Activated naive CD4-positive, alpha-beta T cell treated with anti-CD3 and anti-CD28 coated beads, Interleukin-2, amount 50 U/mL, for 72 hours (primary cell): ENCODE measurements around the gene PDE4A. TPM values are rescaled to one million over a fixed set of nuclear protein-coding genes. Genes with fewer than 3 reads are reported as not detected.
A peak's percentile ranks its signal among the peaks of the same experiment; 100 is the strongest.
"Not testable (repeated sequence)": the region's sequence is repeated elsewhere in the genome, so short reads cannot be mapped to it uniquely, and the experiment has no call there.

ENCODE experiments used
- ATAC-seq, 2 donors: fragments of 150-1000 bp; cut with Tn5 transposase; 2 replicates each; pipeline ENCODE4 v1.10.0; 2021; ENCODE audit warnings: mild to moderate bottlenecking in 2 of 2, moderate library complexity in 2 of 2
- DNase-seq, 2 donors: peaks; one replicate each; pipeline ENCODE4 v3.0.0; 2021 to 2022; ENCODE audit warnings: low spot score in 2 of 2
- H3K27ac Mint-ChIP-seq, 2 donors: one replicate each; pipeline ENCODE4 v1.8.0; 2022; ENCODE audit warnings: mild to moderate bottlenecking in 2 of 2, mixed read lengths in 2 of 2
- H3K36me3 Mint-ChIP-seq, 2 donors: one replicate each; pipeline ENCODE4 v1.8.0; 2022; ENCODE audit warnings: mixed read lengths in 2 of 2
- H3K9me3 Mint-ChIP-seq, 2 donors: one replicate each; pipeline ENCODE4 v1.8.0; 2022; ENCODE audit warnings: mixed read lengths in 2 of 2
- total RNA-seq, 2 donors: library from RNA; stranded (reverse); gene quantifications; one replicate each; pipeline ENCODE4 v1.2.3, GENCODE V29; 2022

PDE4A gene
- total RNA-seq, 2 donors from 2014 or later: 2.7 to 5.0 TPM

DNA sequence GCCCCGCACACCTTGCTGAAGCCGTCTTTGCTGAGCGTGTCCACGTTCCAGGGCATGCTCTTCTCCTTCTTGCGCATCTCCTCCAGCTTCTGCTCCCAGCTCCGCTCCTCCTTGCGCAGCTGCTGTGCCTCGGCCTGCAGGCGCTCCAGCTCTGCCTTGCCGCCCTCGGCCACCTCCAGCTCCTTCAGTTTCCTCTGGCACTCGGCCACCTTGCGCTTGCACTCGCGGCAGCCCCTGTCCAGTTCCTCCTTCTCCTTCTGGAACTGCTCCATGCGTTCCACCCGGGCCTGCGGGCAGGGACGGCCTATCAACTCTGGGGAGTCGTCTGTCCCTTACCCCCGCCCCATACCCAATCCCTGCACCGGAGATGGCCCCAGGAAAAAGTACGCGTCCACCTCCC is 24.4 kb upstream of the PDE4A start:
- Mint-ChIP-seq H3K36me3 (peaks cover 2 to 10% of the 10 kb centered on the region in 2 donors), H3K9me3 (no peaks in the 10 kb centered on the region), H3K27ac (peak overlapping the region in 1 of 2 donors; percentile 37)
- ATAC-seq: no peak
- DNase-seq: no peak

DNA sequence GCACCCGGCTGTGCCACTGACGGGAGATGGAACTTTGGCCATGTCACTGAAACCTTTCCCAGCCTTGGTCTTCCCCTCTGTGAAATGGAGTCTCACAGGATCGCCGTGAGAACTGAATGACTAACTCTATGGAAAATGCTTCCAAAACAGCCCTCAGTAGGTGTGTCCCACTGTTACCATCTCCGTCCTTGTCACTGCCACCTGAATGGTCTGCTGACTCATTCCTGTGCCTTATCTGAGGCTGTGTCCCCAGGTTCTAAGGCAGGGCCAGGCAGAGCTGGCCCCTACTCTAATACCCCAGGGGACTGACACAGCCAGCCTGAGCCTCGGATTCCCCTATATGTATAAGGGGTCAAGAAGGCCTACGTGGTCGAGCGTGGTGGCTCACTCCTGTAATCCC is 21.5 kb upstream of the PDE4A start:
- DNase-seq: no peak
- ATAC-seq: no peak
- Mint-ChIP-seq H3K9me3 (no peaks in the 10 kb centered on the region), H3K36me3 (peaks cover 21 to 24% of the 10 kb centered on the region in 2 donors), H3K27ac (peak overlapping the region; percentile 75 to 90)

DNA sequence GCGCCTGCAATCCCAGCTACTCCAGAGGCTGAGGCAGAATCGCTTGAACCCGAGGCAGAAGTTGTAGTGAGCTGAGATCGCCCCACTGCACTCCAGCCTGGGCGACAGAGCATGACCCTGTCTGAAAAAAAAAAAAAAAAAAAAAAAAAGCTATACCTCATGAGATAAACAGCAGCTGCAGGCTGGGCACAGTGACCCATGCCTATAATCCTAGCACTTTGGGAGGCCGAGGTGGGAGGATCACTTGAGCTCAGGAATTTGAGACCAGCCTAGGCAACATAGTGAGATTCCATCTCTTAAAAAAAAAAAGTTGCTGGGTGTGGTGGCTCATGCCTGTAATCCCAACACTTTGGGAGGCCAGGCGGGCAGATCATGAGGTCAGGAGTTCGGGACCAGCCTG is 21.0 kb upstream of the PDE4A start:
- peaks cover 21 to 24% of the 10 kb centered on the region in 2 donors for H3K36me3 Mint-ChIP-seq

DNA sequence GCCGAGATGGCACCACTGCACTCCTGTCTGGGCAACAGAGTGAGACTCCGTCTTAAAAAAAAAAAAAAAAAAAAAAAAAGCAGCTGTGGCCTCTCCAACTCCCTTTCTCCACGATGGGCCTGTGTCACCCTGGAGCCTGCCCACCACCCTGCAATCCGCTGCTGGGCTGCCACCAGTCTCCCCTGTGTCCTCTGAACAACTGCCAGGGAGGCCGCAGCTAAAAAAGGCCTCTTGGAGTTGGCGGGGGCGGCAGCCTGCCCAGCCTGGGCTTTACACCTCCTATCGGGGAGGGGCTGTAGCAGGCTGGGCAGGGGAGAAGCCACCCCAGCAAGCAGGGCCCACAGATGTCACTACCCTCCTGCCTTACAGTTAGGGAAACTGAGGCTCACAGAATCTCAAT is 20.5 kb upstream of the PDE4A start:
- no peaks in the 10 kb centered on the region for H3K9me3 Mint-ChIP-seq
- ATAC-seq (no peak), DNase-seq (no peak)
- H3K27ac Mint-ChIP-seq: no peak overlapping the region
- H3K36me3 Mint-ChIP-seq: peaks cover 21 to 24% of the 10 kb centered on the region in 2 donors

More for the DNA sequence above, 21.0 kb upstream of the PDE4A start:
- not testable (repeated sequence) for H3K9me3 Mint-ChIP-seq, ATAC-seq, DNase-seq
- H3K27ac Mint-ChIP-seq: peak overlapping the region in 1 of 2 donors; percentile 90

DNA sequence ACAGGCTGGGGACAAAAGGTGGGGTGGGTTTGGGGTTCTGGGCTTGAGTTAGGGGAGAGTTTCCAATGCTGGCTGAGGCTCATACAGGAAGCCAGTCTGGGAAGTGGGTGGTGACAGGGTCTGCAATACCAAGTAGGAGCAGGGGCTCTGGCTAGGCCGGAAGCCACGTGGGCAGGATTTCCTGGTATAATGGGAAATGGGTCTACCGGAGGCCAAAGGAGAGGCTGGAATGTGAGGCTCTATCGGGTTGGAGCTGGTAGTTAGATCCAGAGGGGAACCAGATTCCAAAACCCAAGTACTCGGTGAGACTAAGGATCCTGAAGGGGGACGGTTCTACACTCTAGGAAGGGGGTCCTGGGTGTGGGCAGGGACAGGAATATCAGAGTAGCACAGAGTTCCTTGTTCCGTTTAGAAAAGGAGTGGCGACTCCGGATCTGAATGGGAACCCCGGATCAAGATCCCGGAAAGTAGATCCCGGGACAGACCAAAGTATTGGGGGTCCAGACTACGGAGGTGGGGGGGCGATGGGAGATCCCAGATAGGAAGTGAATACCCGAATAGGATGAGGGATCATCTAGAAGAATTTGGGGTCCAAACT is 17.8 kb upstream of the PDE4A start:
- DNase-seq (no peak), ATAC-seq (no peak)
- Mint-ChIP-seq H3K27ac (peak overlapping the region; percentile 96), H3K36me3 (peaks cover 21 to 24% of the 10 kb centered on the region in 2 donors), H3K9me3 (no peaks in the 10 kb centered on the region)

DNA sequence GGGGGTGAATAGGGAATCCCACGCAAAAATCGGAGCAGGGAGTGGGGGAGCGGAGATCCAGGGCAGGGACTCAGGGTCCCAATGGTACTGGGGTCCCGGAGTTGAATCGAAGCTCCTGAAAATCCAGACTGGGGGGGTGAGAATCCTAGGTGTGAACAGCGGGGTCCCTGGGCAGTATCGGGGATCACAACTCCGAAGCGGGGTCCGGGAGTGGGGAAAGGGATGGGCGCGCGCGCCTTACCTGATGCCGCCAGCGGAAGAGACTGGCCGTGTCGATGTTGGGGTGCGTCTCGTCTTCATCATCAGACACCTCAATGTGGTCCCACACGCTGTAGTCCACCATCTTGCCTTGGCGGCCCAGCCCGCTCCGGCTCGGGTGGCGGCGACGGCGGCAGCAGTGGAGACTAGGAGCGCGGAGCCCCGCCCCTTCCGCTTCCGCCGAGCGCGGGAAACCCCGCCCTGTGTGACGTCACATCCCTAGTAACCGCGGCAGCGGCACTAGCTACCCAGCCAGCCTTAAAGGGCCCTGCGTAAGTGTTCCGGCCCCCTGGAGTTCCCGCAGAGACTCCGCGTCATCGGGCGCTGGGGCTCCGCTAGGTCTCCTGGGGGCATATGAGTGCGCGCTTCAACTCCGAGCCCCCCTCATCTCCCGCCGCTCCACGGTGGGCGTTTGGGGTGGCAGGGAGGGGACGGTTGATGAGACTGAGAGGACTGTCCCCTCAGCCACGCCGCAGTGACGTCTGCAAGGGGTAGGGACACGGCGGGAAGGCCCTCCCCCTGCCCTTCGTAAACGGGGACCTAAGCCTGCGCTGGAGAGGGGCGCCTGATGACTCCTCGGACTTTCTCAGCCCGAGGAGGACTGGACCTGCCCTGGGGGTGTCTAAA is 17.0 kb upstream of the PDE4A start, which contains the start of gene CDC37:
TSS of gene CDC37 (minus strand) at position 406 of the 885 bp plus-strand sequence. CDS start at position 343, 63 bp downstream.
- DNase-seq (peak; percentile 98 to 99), ATAC-seq (peak; percentile 85 to 88)
- H3K27ac Mint-ChIP-seq: peak within 1 kb of the TSS; percentile 96
- H3K36me3 Mint-ChIP-seq: peaks cover 21% of the 10 kb centered on the region in 2 donors
- H3K9me3 Mint-ChIP-seq: no peaks in the 10 kb centered on the region

DNA sequence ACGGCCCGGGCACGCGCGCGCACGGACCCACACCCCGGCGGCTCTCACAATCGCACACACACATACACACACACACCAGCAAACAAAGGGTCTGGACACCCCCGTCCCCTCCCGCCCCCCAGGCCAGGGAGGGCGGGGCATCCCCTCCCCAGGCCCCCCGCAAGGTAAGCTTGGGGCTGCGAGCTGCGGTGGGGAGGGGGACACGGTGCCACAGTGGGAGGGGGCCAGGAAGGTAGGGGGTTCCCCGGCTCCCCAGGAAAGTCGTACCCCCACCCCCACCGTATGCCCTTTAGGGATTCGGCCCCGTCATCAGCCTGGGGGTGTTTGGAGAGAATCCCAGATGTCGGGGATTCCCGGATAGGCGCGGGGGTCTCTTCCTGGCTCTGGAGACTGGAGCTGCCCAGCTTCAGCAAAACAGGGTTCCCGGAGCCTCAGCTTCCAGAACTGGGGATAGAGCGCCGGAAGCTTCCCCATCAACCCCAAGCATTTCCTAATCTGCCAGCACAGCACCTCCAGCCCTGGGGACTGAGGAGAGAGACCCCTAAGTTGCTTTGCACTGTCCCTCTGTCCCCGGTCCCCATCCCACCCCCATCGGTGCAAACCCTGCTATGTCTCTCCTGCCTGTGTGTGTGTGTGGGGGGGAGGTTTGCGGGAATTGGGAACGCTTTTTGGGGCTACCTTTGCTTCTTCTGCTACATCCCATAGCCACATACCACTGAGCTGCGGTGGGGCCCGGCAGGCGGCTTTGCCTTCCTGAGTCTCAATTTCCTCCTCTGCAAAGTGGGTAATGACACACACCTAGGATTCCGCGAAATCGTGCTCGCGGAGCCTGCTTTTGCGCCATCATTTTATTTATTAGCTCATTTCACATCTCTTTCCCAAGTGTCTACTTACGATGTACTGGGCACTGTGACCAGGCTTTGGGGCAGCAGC is 15.2 kb upstream of the PDE4A start:
- Mint-ChIP-seq H3K36me3 (peaks cover 15 to 21% of the 10 kb centered on the region in 2 donors), H3K27ac (peak overlapping the region; percentile 52 to 96), H3K9me3 (no peaks in the 10 kb centered on the region)
- ATAC-seq (no peak), DNase-seq (peak; percentile 48 to 68)

DNA sequence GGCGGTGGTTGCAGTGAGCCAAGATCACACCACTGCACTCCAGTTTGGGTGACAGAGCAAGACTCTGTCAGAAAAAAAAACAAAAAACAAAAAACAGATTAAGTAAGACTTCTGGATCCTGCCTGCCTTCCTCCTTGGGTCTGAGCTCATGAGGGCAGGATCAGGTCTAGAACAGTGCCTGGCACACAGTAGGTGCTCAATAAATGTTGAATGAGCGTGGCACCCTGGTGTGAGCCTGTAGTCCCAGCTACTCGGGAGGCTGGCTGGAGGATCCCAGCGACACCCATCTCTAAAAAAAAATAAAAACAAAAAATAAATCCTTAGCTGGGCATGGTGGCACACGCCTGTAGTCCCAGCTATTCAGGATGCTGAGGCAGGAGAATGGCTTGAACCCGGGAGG is 14.1 kb upstream of the PDE4A start:
- H3K9me3 Mint-ChIP-seq: no peaks in the 10 kb centered on the region
- peak overlapping the region in 1 of 2 donors; percentile 96 for H3K27ac Mint-ChIP-seq
- DNase-seq: no peak
- peaks cover 15 to 18% of the 10 kb centered on the region in 2 donors for H3K36me3 Mint-ChIP-seq
- no peak for ATAC-seq

DNA sequence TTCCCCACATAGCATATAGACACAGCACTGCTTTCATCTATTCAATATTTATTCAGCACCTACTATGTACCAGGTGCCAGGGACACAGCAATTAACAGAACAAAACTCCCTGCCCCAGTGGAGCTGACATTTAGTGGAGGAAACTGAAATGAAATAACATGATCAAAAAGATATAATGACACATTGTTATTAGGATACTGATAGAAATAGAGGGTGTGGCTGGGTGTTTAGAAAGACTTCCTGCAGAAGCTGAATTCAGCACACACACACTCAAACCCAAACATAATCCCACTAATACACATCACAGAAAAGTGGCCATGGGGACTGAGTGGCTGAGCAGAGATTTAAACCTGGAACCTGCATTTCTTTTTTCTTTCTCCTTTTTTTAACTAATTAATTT is 13.2 kb upstream of the PDE4A start:
- H3K9me3 Mint-ChIP-seq: no peaks in the 10 kb centered on the region
- H3K27ac Mint-ChIP-seq: no peak overlapping the region
- DNase-seq (no peak), ATAC-seq (no peak)
- H3K36me3 Mint-ChIP-seq: peaks cover 10 to 12% of the 10 kb centered on the region in 2 donors

DNA sequence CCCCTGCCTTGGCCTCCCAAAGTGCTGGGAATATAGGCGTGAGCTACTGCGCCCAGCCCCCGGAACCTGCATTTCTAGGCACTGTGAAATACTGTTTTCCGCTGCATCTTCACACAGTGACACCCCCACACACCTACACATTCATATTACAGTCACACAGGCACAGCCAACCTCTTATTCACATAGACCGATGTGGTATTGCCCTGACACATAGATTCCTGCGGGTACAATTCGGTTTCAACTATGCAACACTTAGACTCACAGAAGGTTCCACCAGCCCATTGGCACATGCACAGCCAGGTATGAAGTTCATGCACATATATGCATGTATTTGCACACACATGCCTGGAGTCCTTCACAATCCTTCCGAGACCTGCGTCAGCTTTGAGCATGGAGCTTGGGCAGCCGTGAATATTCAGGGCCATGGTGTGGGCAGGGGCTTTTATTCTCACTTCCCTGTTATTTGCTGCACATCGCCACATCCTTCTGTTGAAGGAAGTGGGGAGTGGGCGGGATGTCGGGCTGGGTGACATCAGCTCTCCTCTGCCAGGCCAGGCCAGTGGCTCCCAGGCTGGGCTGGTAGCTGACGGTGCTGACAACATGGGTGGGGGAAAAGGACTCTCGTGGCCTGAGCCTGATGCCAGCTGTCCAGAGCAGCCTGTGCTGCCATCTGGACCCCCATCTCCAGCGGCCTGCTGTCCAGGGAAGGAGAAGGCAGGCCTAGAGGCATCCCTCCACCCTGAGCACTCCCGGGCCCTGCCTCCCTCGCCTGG is 11.6 kb upstream of the PDE4A start:
- no peaks in the 10 kb centered on the region for H3K36me3 Mint-ChIP-seq
- ATAC-seq (peak; percentile 71), DNase-seq (peak; percentile 47 to 80)
- H3K27ac Mint-ChIP-seq: peak overlapping the region; percentile 36 to 83
- H3K9me3 Mint-ChIP-seq: no peaks in the 10 kb centered on the region

DNA sequence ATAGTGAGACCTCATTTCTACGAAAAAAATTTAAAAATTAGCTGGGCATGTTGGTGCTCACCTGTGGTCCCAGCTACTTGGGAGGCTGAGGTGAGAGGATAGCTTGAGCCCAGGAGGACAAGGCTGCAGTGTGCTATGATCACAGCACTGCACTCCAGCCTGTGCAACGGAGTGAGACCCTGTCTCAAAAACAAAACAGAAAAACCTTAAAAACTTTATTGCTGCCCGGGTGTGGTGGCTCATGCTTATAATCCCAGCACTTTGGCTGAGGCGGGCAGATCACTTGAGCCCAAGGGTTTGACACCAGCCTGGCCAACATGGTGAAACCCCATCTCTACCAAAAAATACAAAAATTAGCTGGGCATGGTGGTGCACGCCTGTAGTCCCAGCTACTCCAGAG is 9.1 kb upstream of the PDE4A start:
- H3K27ac Mint-ChIP-seq, H3K9me3 Mint-ChIP-seq, ATAC-seq, DNase-seq, H3K36me3 Mint-ChIP-seq: not testable (repeated sequence)

DNA sequence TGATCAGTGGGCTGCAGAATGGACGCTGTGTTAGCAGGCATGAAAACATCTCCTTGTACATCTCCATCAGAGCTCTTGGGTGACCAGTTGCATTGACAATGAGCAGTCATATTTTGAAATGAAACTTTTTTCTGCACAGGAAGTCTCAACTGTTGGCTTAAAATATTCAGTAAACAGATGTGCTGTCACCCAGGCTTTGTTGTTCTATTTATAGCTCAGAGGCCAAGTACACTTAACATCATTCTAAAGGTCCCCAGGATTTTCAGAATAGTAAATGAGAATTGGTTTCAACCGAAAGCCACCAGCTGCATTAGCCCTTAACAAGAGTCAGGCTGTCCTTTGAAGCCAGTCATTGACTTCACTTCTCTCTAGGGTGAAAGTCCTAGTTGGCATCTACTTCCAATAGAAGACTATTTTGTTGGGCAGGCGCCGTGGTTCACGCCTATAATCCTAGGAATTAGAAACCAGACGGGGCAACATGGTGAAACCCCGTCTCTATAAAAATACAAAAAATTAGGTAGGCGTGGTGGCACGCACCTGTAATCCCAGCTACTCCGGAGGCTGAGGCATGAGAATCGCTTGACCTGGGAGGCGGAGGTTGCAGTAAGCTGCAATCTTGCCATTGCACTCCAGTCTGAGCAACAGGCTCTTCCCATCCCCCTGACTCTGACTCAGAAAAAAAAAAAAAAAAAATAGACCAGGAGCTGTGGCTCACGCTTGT is 7.9 kb upstream of the PDE4A start:
- peaks cover 0 to 5% of the 10 kb centered on the region in 2 donors for H3K36me3 Mint-ChIP-seq
- no peak overlapping the region for H3K27ac Mint-ChIP-seq
- H3K9me3 Mint-ChIP-seq: peaks cover 0 to 4% of the 10 kb centered on the region in 2 donors
- ATAC-seq: peak; percentile 10 to 61
- DNase-seq: no peak

DNA sequence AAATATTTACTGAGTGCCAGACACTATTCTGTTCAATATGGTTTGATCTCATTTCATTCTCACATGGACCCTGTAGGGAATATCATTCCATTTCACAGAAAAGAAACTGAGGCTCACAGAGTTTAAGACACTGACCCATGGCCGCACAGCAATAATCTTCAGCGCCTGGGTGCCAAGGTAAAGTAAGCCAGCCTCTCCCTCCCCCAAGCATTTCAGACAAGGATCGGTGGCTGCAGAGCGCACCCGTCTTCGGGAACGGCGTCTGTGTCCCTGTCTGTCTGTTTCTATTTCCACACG is 4.3 kb upstream of the PDE4A start:
- peaks cover 6 to 12% of the 10 kb centered on the region in 2 donors for H3K36me3 Mint-ChIP-seq

DNA sequence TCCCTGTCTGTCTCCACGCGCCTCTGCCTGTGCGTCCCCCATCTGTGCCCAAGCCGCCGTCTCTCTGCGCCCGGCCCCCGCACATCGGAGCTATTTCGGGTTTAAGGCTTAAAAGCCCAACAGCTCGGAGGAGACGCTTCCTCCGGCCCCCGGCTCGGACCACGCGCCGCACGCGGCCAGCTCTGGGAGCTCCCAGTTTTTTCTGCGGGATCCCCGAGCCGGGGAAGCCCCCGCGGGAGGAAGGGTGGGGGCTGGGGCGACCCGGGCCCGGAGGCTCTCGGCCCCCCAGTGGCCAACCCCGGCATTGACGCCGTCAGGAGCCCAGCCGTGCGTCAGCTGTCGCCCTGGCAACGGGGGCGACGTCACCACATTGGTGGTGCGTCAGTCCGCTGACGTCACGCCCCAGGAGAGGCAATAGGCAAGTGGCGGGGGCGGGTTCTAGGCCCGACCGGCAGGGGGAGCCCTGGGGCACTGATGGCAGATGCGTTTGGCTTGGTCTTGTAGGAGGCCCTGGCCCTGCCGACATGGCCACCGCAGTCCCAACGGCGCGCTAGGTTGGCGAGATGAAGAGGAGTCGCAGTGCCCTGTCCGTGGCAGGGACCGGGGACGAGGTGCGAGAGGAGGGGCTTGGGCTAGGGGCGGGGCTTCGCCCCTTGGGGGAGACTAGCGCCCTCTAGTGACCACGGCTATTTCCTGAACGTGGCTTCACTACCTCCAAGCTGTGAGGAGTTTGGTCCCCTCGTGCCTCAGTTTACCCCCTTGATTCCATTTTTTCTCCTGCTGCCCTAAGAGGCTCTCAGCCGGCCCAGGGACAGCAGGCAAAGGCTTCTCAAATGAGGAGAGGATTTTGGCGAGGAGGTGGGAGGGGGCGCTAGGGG is 3.7 kb upstream of the PDE4A start:
- ATAC-seq (peak; percentile 61 to 71), DNase-seq (peak; percentile 86 to 97)
- Mint-ChIP-seq H3K36me3 (peaks cover 6 to 12% of the 10 kb centered on the region in 2 donors), H3K27ac (peak overlapping the region; percentile 30 to 66), H3K9me3 (peaks cover 0 to 4% of the 10 kb centered on the region in 2 donors)

More for the DNA sequence above, 4.3 kb upstream of the PDE4A start:
- Mint-ChIP-seq H3K27ac (no peak overlapping the region), H3K9me3 (peaks cover 0 to 4% of the 10 kb centered on the region in 2 donors)
- ATAC-seq (no peak), DNase-seq (no peak)
